Stimulated activated CD4-positive, alpha-beta T cell treated with anti-CD3 and anti-CD28 coated beads, Interleukin-4, amount 100 ng/mL, for 24 hours (primary cell): Measurements from ENCODE around the gene TMCC3.
"Not testable (repeated sequence)": the region's sequence is repeated elsewhere in the genome, so short reads cannot be mapped to it uniquely, and the experiment has no call there.

Experiments
- DNase-seq: peaks from one replicate; pipeline ENCODE4 v3.0.0-alpha.2; 2020

Gene TMCC3

GRCh38 chr12:94596596-94596995 is 53.8 kb downstream of the TMCC3 start:
- DNase-seq, result no peak

GRCh38 chr12:94595152-94595551 is 55.2 kb downstream of the TMCC3 start:
- DNase-seq, result no peak

GRCh38 chr12:94594443-94594825 is 55.9 kb downstream of the TMCC3 start:
- DNase-seq, result no peak

- DNase-seq, result no peak
These were observed 56.4 kb downstream of the TMCC3 start for GRCh38 chr12:94593822-94594442.

GRCh38 chr12:94592723-94593122 is 57.6 kb downstream of the TMCC3 start:
- DNase-seq, result not testable (repeated sequence)

- no peak for DNase-seq
These were observed 58.3 kb downstream of the TMCC3 start for GRCh38 chr12:94592080-94592479.

GRCh38 chr12:94590428-94590827 is 59.9 kb downstream of the TMCC3 start:
- no peak for DNase-seq

GRCh38 chr12:94589591-94590001 is 60.8 kb downstream of the TMCC3 start:
- DNase-seq, result no peak

- DNase-seq, result no peak
These were observed 62.0 kb downstream of the TMCC3 start for GRCh38 chr12:94588346-94588745.

- no peak for DNase-seq
These were observed 62.8 kb downstream of the TMCC3 start for GRCh38 chr12:94587266-94588241.

GRCh38 chr12:94586589-94587259 is 63.6 kb downstream of the TMCC3 start:
- no peak for DNase-seq

- no peak for DNase-seq
These were observed 64.7 kb downstream of the TMCC3 start for GRCh38 chr12:94585626-94586025.

- no peak for DNase-seq
These were observed 66.0 kb downstream of the TMCC3 start for GRCh38 chr12:94584377-94584776.

GRCh38 chr12:94582591-94582990 is 67.8 kb downstream of the TMCC3 start:
- DNase-seq, result no peak

- DNase-seq, result no peak
These were observed 74.5 kb downstream of the TMCC3 start for GRCh38 chr12:94575645-94576403.

GRCh38 chr12:94575024-94575423 is 75.3 kb downstream of the TMCC3 start:
- DNase-seq, result no peak

- DNase-seq, result no peak
These were observed 78.8 kb downstream of the TMCC3 start for GRCh38 chr12:94571556-94571955.

- no peak for DNase-seq
These were observed 80.2 kb downstream of the TMCC3 start for GRCh38 chr12:94570161-94570560.

- DNase-seq, result no peak
These were observed 82.6 kb downstream of the TMCC3 start for GRCh38 chr12:94567761-94568160.

- no peak for DNase-seq
These were observed 84.0 kb downstream of the TMCC3 start for GRCh38 chr12:94566345-94566744.

GRCh38 chr12:94565683-94566082 is 84.7 kb downstream of the TMCC3 start:
- DNase-seq, result no peak

GRCh38 chr12:94563286-94563685 is 87.1 kb downstream of the TMCC3 start:
- no peak for DNase-seq

GRCh38 chr12:94561943-94562411 is 88.4 kb downstream of the TMCC3 start:
- DNase-seq, result no peak
